Measurements from ENCODE around the gene LSAMP. TPM values are rescaled to one million over a fixed set of nuclear protein-coding genes. Genes with fewer than 3 reads are reported as not detected.

LSAMP gene
- total and polyA plus RNA-seq, 2 donors (not counting 1 experiment from before 2014, with no cell fraction given) = not detected

DNA sequence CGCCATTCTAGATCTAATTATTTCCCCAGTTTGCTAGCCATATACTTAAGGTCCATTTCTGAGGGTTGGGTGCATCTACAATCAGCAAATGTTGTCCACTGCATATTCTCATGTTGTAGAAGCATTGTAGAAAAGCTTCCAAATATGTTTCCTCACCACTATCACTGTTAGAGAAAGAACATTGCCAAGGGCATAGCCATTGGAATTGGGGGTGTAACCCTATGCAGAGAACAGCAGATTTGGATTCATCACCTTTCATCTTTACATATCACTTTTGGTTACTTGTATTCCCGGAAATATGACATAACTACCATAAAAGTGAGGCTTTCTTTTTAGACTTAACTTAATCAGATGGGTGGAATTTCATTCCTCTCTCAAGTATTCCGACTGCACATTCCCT lies 203.6 kb downstream of the LSAMP start:
- Mint-ChIP-seq H3K4me3 (no peak overlapping the region), H3K9me3 (ENCODE audit: insufficient read depth) (peaks cover 3% of the 10 kb centered on the region), H3K27me3 (no peaks in the 10 kb centered on the region), H3K4me1 (no peaks in the 10 kb centered on the region), H3K27ac (no peak overlapping the region)
- ChIA-PET POLR2A (no interaction called here), CTCF (no interaction called here)
- Histone ChIP-seq H4K20me1 (ENCODE audit: control insufficient read depth, insufficient read depth, low read length, poor library complexity, severe bottlenecking) (no peaks in the 10 kb centered on the region), H3K4me3 (ENCODE audit: control extremely low read depth in 1 of 5, extremely low read depth in 1 of 5, insufficient read depth in 1 of 5, low read depth in 2 of 5, low read length in 4 of 5) (no peak overlapping the region), H3K9ac (ENCODE audit: low read length) (no peak overlapping the region), H3K4me2 (replicated peaks; ENCODE audit: low read depth, low read length, poor library complexity, severe bottlenecking) (no peak overlapping the region), H3K9me3 (ENCODE audit: control extremely low read depth in 1 of 3, control insufficient read depth in 2 of 3, insufficient read depth in 1 of 3, low read length in 2 of 3) (no peaks in the 10 kb centered on the region), H2AFZ (ENCODE audit: insufficient read depth, low read depth, low read length, poor library complexity, severe bottlenecking) (no peak overlapping the region), H3K27ac (ENCODE audit: low read length in 2 of 2) (no peak overlapping the region), H3K79me2 (ENCODE audit: control insufficient read depth, insufficient read depth, low read length) (no peaks in the 10 kb centered on the region), H3K4me1 (ENCODE audit: control insufficient read depth in 2 of 2, insufficient read depth in 2 of 2, low read length in 2 of 2) (no peaks in the 10 kb centered on the region), H3K36me3 (replicated peaks in 1 of 2; ENCODE audit: control extremely low read depth in 1 of 2, control insufficient read depth in 1 of 2, extremely low read depth in 1 of 2, insufficient read depth in 2 of 2, low read length in 1 of 2) (no peaks in the 10 kb centered on the region), H3K27me3 (replicated peaks in 1 of 4; ENCODE audit: control extremely low read depth in 1 of 4, control insufficient read depth in 3 of 4, insufficient read depth in 4 of 4, low read length in 3 of 4) (no peaks in the 10 kb centered on the region)
- ATAC-seq (ENCODE audit: low read depth) (no peak), DNase-seq (no peak)
- TF ChIP-seq CTCF (IDR thresholded peaks at IDR 0.05) = no peak
- no peak for TF ChIP-seq EZH2 (IDR thresholded peaks at IDR 0.05; ENCODE audit: borderline replicate concordance, insufficient read depth, low read depth, low read length, poor library complexity, severe bottlenecking)
- intact Hi-C loops (cut with micrococcal nuclease) = no loop called here
- no CpG with 5 or more reads among the region's 3 CpGs for WGBS (ENCODE audit: insufficient coverage)

DNA sequence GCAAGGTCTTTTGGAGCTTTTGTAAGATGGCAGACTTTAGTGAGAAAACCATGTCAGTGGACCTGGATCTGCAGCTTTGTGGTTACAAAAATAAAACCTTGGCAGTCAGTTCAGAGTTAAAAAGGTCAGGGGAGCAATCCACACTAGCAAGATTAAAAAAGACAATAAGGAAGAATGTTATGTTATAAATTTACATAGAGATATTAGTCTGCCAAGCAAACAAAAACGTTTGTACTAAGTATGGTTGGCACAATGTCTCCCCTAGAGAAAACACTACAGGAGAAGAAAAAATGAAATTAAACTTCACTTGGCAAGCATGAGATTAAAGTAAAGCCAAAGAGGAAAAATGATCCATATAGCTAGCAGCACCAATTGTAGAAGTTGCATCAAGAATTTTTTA lies 205.0 kb downstream of the LSAMP start:
- H3K27ac ChIP-seq (ENCODE audit: low read length in 2 of 2) = no peak overlapping the region
- Mint-ChIP-seq H3K27ac (no peak overlapping the region), H3K4me3 (no peak overlapping the region), H3K9me3 (ENCODE audit: insufficient read depth) (no peaks in the 10 kb centered on the region), H3K27me3 (no peaks in the 10 kb centered on the region), H3K4me1 (no peaks in the 10 kb centered on the region)
- no peaks in the 10 kb centered on the region for H4K20me1 ChIP-seq (ENCODE audit: control insufficient read depth, insufficient read depth, low read length, poor library complexity, severe bottlenecking)
- H3K9ac ChIP-seq (ENCODE audit: low read length) = no peak overlapping the region
- H3K9me3 ChIP-seq (ENCODE audit: control extremely low read depth in 1 of 3, control insufficient read depth in 2 of 3, insufficient read depth in 1 of 3, low read length in 2 of 3) = no peaks in the 10 kb centered on the region
- no CpG with 5 or more reads among the region's 1 CpG for WGBS (ENCODE audit: insufficient coverage)
- ATAC-seq (ENCODE audit: low read depth) (no peak), DNase-seq (no peak)
- TF ChIP-seq EZH2 (IDR thresholded peaks at IDR 0.05; ENCODE audit: borderline replicate concordance, insufficient read depth, low read depth, low read length, poor library complexity, severe bottlenecking) (no peak), CTCF (IDR thresholded peaks at IDR 0.05) (no peak)
- H3K4me3 ChIP-seq (ENCODE audit: control extremely low read depth in 1 of 5, extremely low read depth in 1 of 5, insufficient read depth in 1 of 5, low read depth in 2 of 5, low read length in 4 of 5) = no peak overlapping the region
- ChIA-PET POLR2A (no interaction called here), CTCF (no interaction called here)
- H3K27me3 ChIP-seq (replicated peaks in 1 of 4; ENCODE audit: control extremely low read depth in 1 of 4, control insufficient read depth in 3 of 4, insufficient read depth in 4 of 4, low read length in 3 of 4) = no peaks in the 10 kb centered on the region
- H3K79me2 ChIP-seq (ENCODE audit: control insufficient read depth, insufficient read depth, low read length) = no peaks in the 10 kb centered on the region
- intact Hi-C loops (cut with micrococcal nuclease) = no loop called here
- H2AFZ ChIP-seq (ENCODE audit: insufficient read depth, low read depth, low read length, poor library complexity, severe bottlenecking) = no peak overlapping the region
- H3K4me2 ChIP-seq (replicated peaks; ENCODE audit: low read depth, low read length, poor library complexity, severe bottlenecking) = no peak overlapping the region
- H3K36me3 ChIP-seq (replicated peaks in 1 of 2; ENCODE audit: control extremely low read depth in 1 of 2, control insufficient read depth in 1 of 2, extremely low read depth in 1 of 2, insufficient read depth in 2 of 2, low read length in 1 of 2) = no peaks in the 10 kb centered on the region
- H3K4me1 ChIP-seq (ENCODE audit: control insufficient read depth in 2 of 2, insufficient read depth in 2 of 2, low read length in 2 of 2) = no peaks in the 10 kb centered on the region
